SK-N-SH (cell line): ENCODE data around the gene PLCE1. TPM values are rescaled to one million over a fixed set of nuclear protein-coding genes. Genes with fewer than 3 reads are reported as not detected.

Source experiments
- CTCF ChIA-PET: fragments of 300-600, 350-600 bp; formaldehyde crosslinking; extraction: SDS; loops from one replicate; lab custom pipeline; 2021; lab: Yijun Ruan, JAX
- POLR2A ChIA-PET: fragments of 350-600 bp; sonication (Branson Sonifier 250); formaldehyde crosslinking; extraction: SDS; loops from one replicate; lab custom pipeline; 2020; ENCODE audit warnings: antibody characterized with exemption, inconsistent platforms; lab: Yijun Ruan, JAX
- DNase-seq: peaks from one replicate; pipeline ENCODE4 v3.0.0; 2012
- H2AFZ ChIP-seq: fragments of 200-600 bp; sonication (generic); 2 replicates; pipeline ENCODE4 v1.8.1; 2016; ENCODE audit warnings: antibody characterized with exemption, mild to moderate bottlenecking, low read depth
- H3F3A ChIP-seq: fragments of 200-600 bp; sonication (generic); replicated peaks from 2 replicates; pipeline ENCODE3; 2016; ENCODE audit warnings: antibody characterized with exemption, mild to moderate bottlenecking; ENCODE audit not compliant: insufficient read depth
- H3K27ac ChIP-seq, 2 experiments: fragments of 200-500 bp in 1 of 2; fragments of 200-600 bp in 1 of 2; sonication (Bioruptor generic) in 1 of 2; sonication (generic), shearing (Covaris generic) in 1 of 2; 2 replicates each; pipeline versions ENCODE4 v1.5.1 to v1.6.1; 2014 to 2016; ENCODE audit warnings: low read depth in 2 of 2, inconsistent platforms in 1 of 2, low read length in 1 of 2, mild to moderate bottlenecking in 1 of 2, mixed read lengths in 1 of 2
- H3K27me3 ChIP-seq: fragments of 200-600 bp; sonication (generic), shearing (Covaris generic); 2 replicates; pipeline ENCODE4 v1.6.1; 2016; ENCODE audit warnings: mixed run types; ENCODE audit not compliant: insufficient read depth
- H3K36me3 ChIP-seq, 2 experiments: fragments of 200-500 bp in 1 of 2; fragments of 200-600 bp in 1 of 2; sonication (Bioruptor generic) in 1 of 2; sonication (generic) in 1 of 2; replicated peaks in 1 of 2; 2 replicates each; pipeline versions ENCODE3 to v1.5.1; 2014 to 2016; ENCODE audit warnings: low read length in 1 of 2, mild to moderate bottlenecking in 1 of 2; ENCODE audit not compliant: insufficient read depth in 2 of 2, control insufficient read depth in 1 of 2
- H3K4me1 ChIP-seq, 2 experiments: fragments of 200-500 bp in 1 of 2; fragments of 200-600 bp in 1 of 2; sonication (Bioruptor generic) in 1 of 2; sonication (generic), shearing (Covaris generic) in 1 of 2; 2 replicates each; pipeline versions ENCODE4 v1.5.1 to v1.6.1; 2014 to 2016; ENCODE audit warnings: low read depth in 1 of 2, low read length in 1 of 2, mixed run types in 1 of 2; ENCODE audit not compliant: insufficient read depth in 2 of 2, control insufficient read depth in 1 of 2
- H3K4me2 ChIP-seq: fragments of 200-600 bp; sonication (generic), shearing (Covaris generic); 2 replicates; pipeline ENCODE4 v1.6.1; 2017; ENCODE audit warnings: mixed run types
- H3K4me3 ChIP-seq, 2 experiments: fragments of 200-500 bp in 1 of 2; fragments of 200-600 bp in 1 of 2; sonication (Bioruptor generic) in 1 of 2; sonication (generic), shearing (Covaris generic) in 1 of 2; 2 replicates each; pipeline versions ENCODE4 v1.5.1 to v1.8.1; 2014 to 2016; ENCODE audit warnings: low read depth in 2 of 2, inconsistent platforms in 1 of 2, low read length in 1 of 2, mild to moderate bottlenecking in 1 of 2, mixed read lengths in 1 of 2, moderate library complexity in 1 of 2
- H3K79me2 ChIP-seq: fragments of 200-600 bp; sonication (generic); 2 replicates; pipeline ENCODE4 v1.8.1; 2017; ENCODE audit warnings: mild to moderate bottlenecking; ENCODE audit not compliant: insufficient read depth
- H3K9ac ChIP-seq: fragments of 200-600 bp; sonication (generic); 2 replicates; pipeline ENCODE4 v1.6.1; 2017; ENCODE audit warnings: mixed run types
- H3K9me2 ChIP-seq: fragments of 200-600 bp; sonication (generic); 2 replicates; pipeline ENCODE4 v1.6.1; 2017; ENCODE audit warnings: mixed run types
- H3K9me3 ChIP-seq: fragments of 200-600 bp; sonication (generic); 2 replicates; pipeline ENCODE4 v1.6.1; 2017; ENCODE audit warnings: mixed run types, mild to moderate bottlenecking, moderate library complexity
- H4K20me1 ChIP-seq: fragments of 200-600 bp; sonication (generic); 2 replicates; pipeline ENCODE4 v1.6.1; 2017; ENCODE audit warnings: mild to moderate bottlenecking, mixed run types; ENCODE audit not compliant: insufficient read depth
- ELF1 ChIP-seq: IDR thresholded peaks from 2 replicates; pipeline ENCODE4 v1.4.0; 2012
- FOSL2 ChIP-seq: IDR thresholded peaks from 2 replicates; pipeline ENCODE4 v1.4.0; 2012; ENCODE audit warnings: low read depth, mild to moderate bottlenecking, moderate library complexity, borderline replicate concordance
- NRF1 ChIP-seq: IDR thresholded peaks from 2 replicates; pipeline ENCODE4 v1.6.1; 2012; ENCODE audit warnings: low read depth, mild to moderate bottlenecking, low read length
- RXRA ChIP-seq: IDR thresholded peaks from 2 replicates; pipeline ENCODE4 v1.4.0; 2012; ENCODE audit warnings: low read depth, mild to moderate bottlenecking, borderline replicate concordance
- TCF12 ChIP-seq: IDR thresholded peaks from 2 replicates; pipeline ENCODE4 v1.4.0; 2012
- USF2 ChIP-seq: fragments of 150-350 bp; IDR thresholded peaks from 2 replicates; pipeline ENCODE4 v1.6.1; 2017; ENCODE audit warnings: antibody characterized with exemption, low read length, low read depth, borderline replicate concordance
- WGBS: methylation state at CpG from one replicate; pipeline ENCODE4 v1.1.6; 2017; ENCODE audit warnings: low lambda C conversion rate; 5-methylcytosine and 5-hydroxymethylcytosine counted together
- polyA plus RNA-seq, 3 experiments: library from polyadenylated mRNA; depleted of rRNA; stranded (reverse); fragments of >200 nt; gene quantifications; 2 replicates each; pipeline ENCODE4 v1.2.3, GENCODE V29; 2012
- TF ChIP-seq, protein P1 (sequence below): IDR thresholded peaks from 2 replicates; pipeline ENCODE4 v1.4.0; 2012; ENCODE audit warnings: low read depth, borderline replicate concordance
- TF ChIP-seq, protein P2 (sequence below): IDR thresholded peaks from 2 replicates; pipeline ENCODE4 v1.4.0; 2012; ENCODE audit warnings: low read depth

Gene PLCE1
- polyA plus RNA-seq, 1 of the 3 experiments (the other 2 are of a cell fraction) = 1.2 TPM

- POLR2A ChIA-PET = no interaction called here
- H3K9ac ChIP-seq = no peak overlapping the region
- no peak overlapping the region for H3K4me2 ChIP-seq
- no peak overlapping the region for H2AFZ ChIP-seq
- no peak for TF ChIP-seq USF2
- TF ChIP-seq FOSL2 = no peak
- TF ChIP-seq NRF1 = no peak
- TF ChIP-seq, all 33 proteins: peak for 0
- CTCF ChIA-PET = interaction anchor here (1.0 to 1.2 kb wide), 2 partner anchors 14 to 283 kb away, joined by 3 read pairs; no protein-coding TSS in a partner anchor
- no peaks in the 10 kb centered on the region for H3K79me2 ChIP-seq
- H3K36me3 ChIP-seq = no peaks in the 10 kb centered on the region
- H3K9me3 ChIP-seq = no peaks in the 10 kb centered on the region
- no peaks in the 10 kb centered on the region for H3K27me3 ChIP-seq
- WGBS = 63% methylated on average over 3 of the region's 3 CpGs
- peaks cover 3% of the 10 kb centered on the region for H3F3A ChIP-seq
- no peak overlapping the region for H3K4me3 ChIP-seq
- no peak for DNase-seq
- no peaks in the 10 kb centered on the region for H4K20me1 ChIP-seq
- H3K4me1 ChIP-seq = peaks cover 0 to 3% of the 10 kb centered on the region in 2 experiments; a peak in 2 of 4 replicates
- H3K27ac ChIP-seq = no peak overlapping the region
- H3K9me2 ChIP-seq = no peaks in the 10 kb centered on the region
Observed at GRCh38 chr10:94037286-94037685, 43.6 kb downstream of the PLCE1 start.

- ChIA-PET CTCF (interaction anchor here (1.0 to 1.2 kb wide), 2 partner anchors 13 to 282 kb away, joined by 3 read pairs; no protein-coding TSS in a partner anchor), POLR2A (no interaction called here)
- Histone ChIP-seq H3K9ac (no peak overlapping the region), H3K27me3 (no peaks in the 10 kb centered on the region), H3K4me1 (peaks cover 0 to 3% of the 10 kb centered on the region in 2 experiments; a peak in 2 of 4 replicates), H3K27ac (no peak overlapping the region), H3K36me3 (no peaks in the 10 kb centered on the region), H4K20me1 (no peaks in the 10 kb centered on the region), H3F3A (peaks cover 10% of the 10 kb centered on the region), H3K9me3 (no peaks in the 10 kb centered on the region), H3K4me3 (no peak overlapping the region), H3K4me2 (peak overlapping the region; percentile 19; the same call in 1 of the 2 replicates), H3K9me2 (no peaks in the 10 kb centered on the region), H2AFZ (no peak overlapping the region), H3K79me2 (no peaks in the 10 kb centered on the region)
- DNase-seq = no peak
- 49% methylated on average over 4 of the region's 4 CpGs for WGBS
- TF ChIP-seq, protein P1, sequence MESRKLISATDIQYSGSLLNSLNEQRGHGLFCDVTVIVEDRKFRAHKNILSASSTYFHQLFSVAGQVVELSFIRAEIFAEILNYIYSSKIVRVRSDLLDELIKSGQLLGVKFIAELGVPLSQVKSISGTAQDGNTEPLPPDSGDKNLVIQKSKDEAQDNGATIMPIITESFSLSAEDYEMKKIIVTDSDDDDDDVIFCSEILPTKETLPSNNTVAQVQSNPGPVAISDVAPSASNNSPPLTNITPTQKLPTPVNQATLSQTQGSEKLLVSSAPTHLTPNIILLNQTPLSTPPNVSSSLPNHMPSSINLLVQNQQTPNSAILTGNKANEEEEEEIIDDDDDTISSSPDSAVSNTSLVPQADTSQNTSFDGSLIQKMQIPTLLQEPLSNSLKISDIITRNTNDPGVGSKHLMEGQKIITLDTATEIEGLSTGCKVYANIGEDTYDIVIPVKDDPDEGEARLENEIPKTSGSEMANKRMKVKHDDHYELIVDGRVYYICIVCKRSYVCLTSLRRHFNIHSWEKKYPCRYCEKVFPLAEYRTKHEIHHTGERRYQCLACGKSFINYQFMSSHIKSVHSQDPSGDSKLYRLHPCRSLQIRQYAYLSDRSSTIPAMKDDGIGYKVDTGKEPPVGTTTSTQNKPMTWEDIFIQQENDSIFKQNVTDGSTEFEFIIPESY = no peak
- TF ChIP-seq, protein P2, sequence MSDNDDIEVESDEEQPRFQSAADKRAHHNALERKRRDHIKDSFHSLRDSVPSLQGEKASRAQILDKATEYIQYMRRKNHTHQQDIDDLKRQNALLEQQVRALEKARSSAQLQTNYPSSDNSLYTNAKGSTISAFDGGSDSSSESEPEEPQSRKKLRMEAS = no peak
- TF ChIP-seq RXRA (peak; percentile 57; the same call in 1 of the 2 replicates), ELF1 (no peak), TCF12 (0 out of 2 replicates have a peak, but pooled peaks have one; percentile 4)
Observed at GRCh38 chr10:94038024-94038423, 44.3 kb downstream of the PLCE1 start.
